HCT116 (cell line): Measurements from ENCODE around the gene TMEM45A.

Experiments used
- ATF3 ChIP-seq: IDR thresholded peaks from 2 replicates; pipeline ENCODE4 v1.6.1; 2012
- CTCF ChIP-seq, 3 experiments: fragments of 200-600 bp in 1 of 3; sonication (generic) in 1 of 3; IDR thresholded peaks in 2 of 3; conservative IDR thresholded peaks in 1 of 3; 2 replicates each; pipeline ENCODE4 v1.5.1; 2012 to 2017; ENCODE audit warnings: low read depth in 2 of 3, low read length in 2 of 3, antibody characterized with exemption in 1 of 3, borderline replicate concordance in 1 of 3, control low read depth in 1 of 3, mild to moderate bottlenecking in 1 of 3, mixed read lengths in 1 of 3, mixed run types in 1 of 3, moderate library complexity in 1 of 3; ENCODE audit not compliant: insufficient read depth in 1 of 3
- EGR1 ChIP-seq: IDR thresholded peaks from 2 replicates; pipeline ENCODE4 v1.6.1; 2012; ENCODE audit warnings: low read depth
- EZH2 ChIP-seq: fragments of 200-600 bp; sonication (generic); IDR thresholded peaks from 2 replicates; pipeline ENCODE4 v1.6.1; 2017; ENCODE audit warnings: antibody characterized with exemption, mixed run types
- EZH2phosphoT487 ChIP-seq: fragments of 200-600 bp; IDR thresholded peaks from 2 replicates; pipeline ENCODE4 v1.6.1; 2018; ENCODE audit warnings: antibody characterized with exemption, borderline replicate concordance
- MAX ChIP-seq: IDR thresholded peaks from 2 replicates; pipeline ENCODE4 v1.6.1; 2012
- POLR2A ChIP-seq: IDR thresholded peaks from 2 replicates; pipeline ENCODE4 v1.7.0; 2011; ENCODE audit warnings: borderline replicate concordance; ENCODE audit not compliant: insufficient read depth, insufficient read length; ENCODE audit errors: extremely low read depth
- POLR2AphosphoS5 ChIP-seq: IDR thresholded peaks from 2 replicates; pipeline ENCODE4 v1.6.1; 2011; ENCODE audit warnings: mild to moderate bottlenecking, low read depth, low read length, moderate library complexity
- RAD21 ChIP-seq: IDR thresholded peaks from 2 replicates; pipeline ENCODE4 v1.6.1; 2012; ENCODE audit warnings: low read depth, mild to moderate bottlenecking
- SP1 ChIP-seq: IDR thresholded peaks from 2 replicates; pipeline ENCODE4 v1.6.1; 2012; ENCODE audit warnings: low read depth
- ZBTB33 ChIP-seq: IDR thresholded peaks from 2 replicates; pipeline ENCODE4 v1.6.1; 2011; ENCODE audit warnings: mild to moderate bottlenecking, low read length, moderate library complexity; ENCODE audit not compliant: insufficient replicate concordance; ENCODE audit errors: extremely low read depth

GRCh38 chr3:100556673-100557310, 64.4 kb downstream of the TMEM45A start:
- TF ChIP-seq EZH2 (no peak), CTCF (IDR thresholded peaks at IDR 0.05 in 2 of 3, conservative IDR thresholded peaks at IDR 0.05 in 1 of 3; ENCODE audit: borderline replicate concordance in 1 of 3, insufficient read depth in 1 of 3, low read depth in 2 of 3, low read length in 2 of 3) (no peak), ATF3 (no peak), ZBTB33 (no peak), POLR2AphosphoS5 (no peak), MAX (no peak), POLR2A (no peak), SP1 (no peak), EZH2phosphoT487 (no peak), RAD21 (no peak), EGR1 (no peak)
